Subcutaneous abdominal adipose tissue (tissue), 5 donors: ENCODE results near the gene NDNF.

Experiments
- H3K27ac ChIP-seq: one replicate; pipeline ENCODE4 v1.7.0; 2013; ENCODE audit warnings: low read depth, mild to moderate bottlenecking, inconsistent platforms, low read length, moderate library complexity
- H3K27me3 ChIP-seq, 5 donors: one replicate each; pipeline ENCODE4 v1.7.0; 2013; ENCODE audit warnings: low read length in 5 of 5, inconsistent platforms in 1 of 5; ENCODE audit not compliant: control insufficient read depth in 5 of 5, insufficient read depth in 4 of 5
- H3K36me3 ChIP-seq, 5 donors: one replicate each; pipeline ENCODE4 v1.7.0; 2013; ENCODE audit warnings: low read length in 5 of 5; ENCODE audit not compliant: control insufficient read depth in 5 of 5, insufficient read depth in 5 of 5
- H3K4me1 ChIP-seq, 5 donors: one replicate each; pipeline ENCODE4 v1.7.0; 2013; ENCODE audit warnings: low read length in 5 of 5, mild to moderate bottlenecking in 3 of 5, moderate library complexity in 1 of 5; ENCODE audit not compliant: control insufficient read depth in 5 of 5, insufficient read depth in 5 of 5
- H3K4me3 ChIP-seq, 5 donors: one replicate each; pipeline ENCODE4 v1.7.0; 2013; ENCODE audit warnings: low read length in 5 of 5, low read depth in 1 of 5
- H3K9ac ChIP-seq, 5 donors: one replicate each; pipeline ENCODE4 v1.7.0; 2013; ENCODE audit warnings: low read length in 5 of 5, mild to moderate bottlenecking in 4 of 5, moderate library complexity in 3 of 5
- H3K9me3 ChIP-seq, 5 donors: one replicate each; pipeline ENCODE4 v1.7.0; 2013; ENCODE audit warnings: low read length in 5 of 5; ENCODE audit not compliant: control insufficient read depth in 5 of 5
- donor health status: healthy.
- donor health status: healthy.
- donor health status: healthy.
- donor health status: healthy.
- donor health status: healthy.

Gene NDNF

DNA sequence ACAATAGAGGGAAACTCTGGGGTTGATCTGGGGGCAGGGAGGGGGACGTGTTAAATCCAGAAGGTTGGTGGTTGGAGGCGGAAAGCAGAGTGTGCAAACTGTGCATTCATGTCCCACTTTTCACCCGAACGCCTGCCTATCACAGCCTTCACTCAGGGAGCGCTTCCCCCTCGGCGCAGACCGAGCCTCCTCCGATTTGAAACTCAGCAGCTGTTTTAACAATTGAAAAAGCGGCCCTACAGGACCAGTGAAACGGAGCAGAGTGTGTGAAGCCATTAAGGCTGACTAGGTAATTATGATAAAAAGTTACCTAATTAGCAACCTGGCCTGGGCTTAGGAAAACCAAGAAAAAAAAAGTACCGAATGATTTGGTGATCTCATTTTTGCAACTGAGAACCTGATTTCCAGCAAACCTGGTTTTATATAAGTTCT is 685 bp upstream of the NDNF start:
- H3K9me3 ChIP-seq, result no peaks in the 10 kb centered on the region
- no peaks in the 10 kb centered on the region for H3K36me3 ChIP-seq
- H3K4me3 ChIP-seq, result peak overlapping the region; percentile 55 to 77 (median 72)
- peaks cover 4 to 19% (median 9%) of the 10 kb centered on the region in 5 donors for H3K27me3 ChIP-seq
- peak overlapping the region; percentile 37 for H3K27ac ChIP-seq
- H3K4me1 ChIP-seq, result peaks cover 0 to 28% (median 24%) of the 10 kb centered on the region in 5 donors
- peak overlapping the region in 3 of 5 donors; percentile 11 to 45 (median 39) for H3K9ac ChIP-seq

DNA sequence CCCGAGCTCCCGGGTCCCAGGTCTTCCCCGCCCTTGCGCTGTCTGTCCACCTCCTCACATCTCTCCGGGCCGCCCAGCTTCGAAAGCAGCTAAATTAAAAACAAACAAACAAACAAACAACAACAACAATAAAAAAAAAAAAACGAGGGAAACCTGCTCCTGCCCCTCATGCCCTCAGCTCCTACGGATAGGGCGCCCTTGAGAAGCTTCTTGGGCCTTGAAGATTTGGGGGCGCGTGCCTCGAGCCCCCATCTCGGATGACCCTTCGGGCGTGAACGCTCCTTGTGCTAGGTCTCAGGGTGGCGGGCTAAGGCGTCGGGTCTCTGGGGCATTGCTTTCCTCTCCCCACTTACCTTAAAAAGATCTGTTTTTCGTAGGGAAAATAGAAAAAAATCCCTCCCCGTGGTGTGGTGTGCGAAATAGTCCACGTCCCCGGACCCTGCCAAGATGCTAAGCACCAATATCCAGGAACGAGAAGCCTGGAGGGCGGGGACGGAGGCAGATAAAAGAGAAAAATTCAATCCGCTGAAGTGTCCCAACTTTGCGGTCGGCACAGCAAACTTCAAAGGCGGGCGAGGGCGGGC is 603 bp downstream of the NDNF start:
- Histone ChIP-seq H3K36me3 (no peaks in the 10 kb centered on the region), H3K9ac (peak overlapping the region in 3 of 5 donors; percentile 51 to 72 (median 56)), H3K27ac (peak overlapping the region; percentile 67), H3K9me3 (no peaks in the 10 kb centered on the region), H3K4me1 (peaks cover 0 to 28% (median 25%) of the 10 kb centered on the region in 5 donors), H3K4me3 (peak overlapping the region; percentile 55 to 77 (median 75)), H3K27me3 (peaks cover 4 to 22% (median 9%) of the 10 kb centered on the region in 5 donors)

DNA sequence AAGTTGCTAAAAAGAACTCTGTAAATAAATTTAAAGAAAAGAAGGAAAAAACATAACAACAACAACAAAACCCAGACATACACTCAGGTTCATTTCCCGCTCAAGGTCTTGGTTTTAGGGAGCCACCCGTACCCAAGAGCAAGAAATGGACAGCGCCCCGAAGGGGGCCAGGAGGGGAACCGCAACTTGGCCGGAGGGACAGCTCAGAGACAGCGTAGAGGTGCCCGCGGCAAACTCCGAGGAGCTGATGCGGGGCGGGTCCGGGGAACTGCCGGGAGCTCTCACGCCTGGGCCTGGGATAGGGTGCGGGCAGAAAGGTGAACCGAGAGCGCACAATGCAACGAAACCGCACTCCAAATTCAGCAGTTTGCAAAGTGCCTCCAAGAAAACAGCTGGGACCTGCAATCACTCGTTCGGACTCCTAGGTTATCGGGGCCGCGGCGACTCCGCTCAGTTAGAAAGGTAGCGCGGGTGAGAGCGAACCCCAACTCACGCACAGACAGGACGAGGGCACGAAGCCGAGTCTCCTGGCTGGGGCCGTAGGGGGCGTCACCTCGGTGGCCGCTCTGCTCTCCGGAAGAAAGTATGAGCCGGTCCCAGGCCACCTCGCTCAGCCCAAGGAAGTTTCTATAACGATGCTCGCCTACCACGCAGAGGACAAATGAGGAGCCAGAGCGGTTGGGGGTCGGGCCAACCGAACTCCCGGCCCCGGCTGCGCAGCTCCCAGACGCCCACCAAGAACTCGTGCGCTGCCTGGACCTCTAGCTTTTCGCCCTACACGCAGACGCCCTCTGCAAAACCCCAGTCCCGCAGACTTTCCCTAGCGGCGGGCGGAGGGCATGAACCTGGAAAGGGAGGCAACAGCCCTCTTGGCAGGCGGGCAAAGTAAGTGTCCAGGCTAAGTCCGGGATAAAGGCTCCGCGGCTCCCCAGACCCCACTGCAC is 1.4 kb downstream of the NDNF start:
- H3K4me1 ChIP-seq, result peaks cover 0 to 28% (median 25%) of the 10 kb centered on the region in 5 donors
- no peaks in the 10 kb centered on the region for H3K9me3 ChIP-seq
- peak overlapping the region; percentile 55 to 77 (median 75) for H3K4me3 ChIP-seq
- peak overlapping the region in 4 of 5 donors; percentile 48 to 72 (median 54) for H3K9ac ChIP-seq
- H3K27me3 ChIP-seq, result peaks cover 4 to 22% (median 9%) of the 10 kb centered on the region in 5 donors
- no peaks in the 10 kb centered on the region for H3K36me3 ChIP-seq
- H3K27ac ChIP-seq, result peak overlapping the region; percentile 67

DNA sequence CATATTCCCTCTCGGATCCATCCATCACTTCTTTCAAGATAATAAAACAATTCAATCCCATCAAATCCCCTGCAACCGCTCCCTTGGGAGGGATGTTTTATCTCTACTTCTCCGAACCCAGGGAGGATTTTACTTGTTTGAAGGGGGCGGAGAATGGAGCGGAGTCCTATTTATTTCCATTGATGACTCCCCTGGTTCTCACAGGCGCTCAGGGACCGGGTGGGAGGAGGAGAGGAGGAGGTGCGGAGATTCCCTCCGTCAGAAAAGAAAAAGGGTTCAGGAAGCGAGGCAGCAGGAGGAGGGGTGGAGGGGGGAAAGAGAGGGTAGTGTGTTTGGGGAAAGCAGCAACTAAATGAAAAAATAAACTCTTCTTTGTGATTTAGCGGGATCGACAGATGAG is 2.1 kb downstream of the NDNF start:
- peaks cover 4 to 22% (median 9%) of the 10 kb centered on the region in 5 donors for H3K27me3 ChIP-seq
- no peaks in the 10 kb centered on the region for H3K9me3 ChIP-seq
- peak overlapping the region in 2 of 5 donors; percentile 39 to 72 for H3K9ac ChIP-seq
- peaks cover 0 to 28% (median 25%) of the 10 kb centered on the region in 5 donors for H3K4me1 ChIP-seq
- H3K27ac ChIP-seq, result peak overlapping the region; percentile 67
- H3K4me3 ChIP-seq, result peak overlapping the region; percentile 29 to 77 (median 72)
- no peaks in the 10 kb centered on the region for H3K36me3 ChIP-seq

DNA sequence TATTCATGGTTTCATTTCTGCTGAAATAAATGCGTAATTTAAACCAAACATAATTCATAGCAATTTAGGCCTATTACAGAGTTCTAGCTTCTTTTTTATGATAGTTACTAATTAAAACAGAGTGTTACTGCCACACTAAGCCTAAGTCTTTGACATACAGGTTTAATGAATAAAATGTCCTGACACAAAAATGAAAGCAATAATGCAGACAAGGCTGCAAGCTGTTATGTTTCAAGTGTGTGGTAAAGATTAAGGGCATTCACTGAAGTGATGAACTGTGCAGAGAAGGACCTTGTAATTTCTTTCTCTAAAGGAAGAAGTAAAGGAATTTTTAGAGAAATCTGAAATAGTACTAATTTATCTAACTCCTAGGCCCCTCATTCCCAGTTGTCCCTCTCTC is 2.9 kb downstream of the NDNF start:
- Histone ChIP-seq H3K4me3 (peak overlapping the region in 3 of 5 donors; percentile 72 to 77 (median 77)), H3K9ac (peak overlapping the region in 3 of 5 donors; percentile 8 to 72 (median 21)), H3K36me3 (no peaks in the 10 kb centered on the region), H3K9me3 (no peaks in the 10 kb centered on the region), H3K27me3 (peaks cover 4 to 22% (median 9%) of the 10 kb centered on the region in 5 donors), H3K4me1 (peaks cover 0 to 28% (median 25%) of the 10 kb centered on the region in 5 donors), H3K27ac (peak overlapping the region; percentile 67)

DNA sequence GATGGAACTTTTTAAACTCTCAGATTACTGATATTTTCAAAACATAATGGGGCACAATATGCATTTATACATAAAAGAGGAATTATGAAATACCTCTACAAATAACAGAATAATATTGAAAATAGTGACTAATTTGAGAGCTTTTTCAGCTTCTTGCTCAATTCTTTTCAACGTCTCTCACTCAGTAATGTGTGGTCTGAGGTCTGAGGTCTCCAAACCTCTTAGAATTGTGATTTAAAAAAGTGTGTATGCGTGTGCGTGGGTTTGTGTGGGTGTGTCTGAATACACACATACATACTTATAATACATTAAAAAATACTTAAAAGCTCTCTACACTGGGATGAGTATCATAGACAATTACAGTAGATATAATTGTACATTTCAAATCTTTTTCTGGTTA is 7.9 kb downstream of the NDNF start:
- peaks cover 0 to 14% (median 0%) of the 10 kb centered on the region in 5 donors for H3K4me1 ChIP-seq
- H3K36me3 ChIP-seq, result no peaks in the 10 kb centered on the region
- no peak overlapping the region for H3K9ac ChIP-seq
- H3K27ac ChIP-seq, result no peak overlapping the region
- no peaks in the 10 kb centered on the region for H3K9me3 ChIP-seq
- H3K27me3 ChIP-seq, result peaks cover 0 to 5% (median 0%) of the 10 kb centered on the region in 5 donors
- H3K4me3 ChIP-seq, result no peak overlapping the region

DNA sequence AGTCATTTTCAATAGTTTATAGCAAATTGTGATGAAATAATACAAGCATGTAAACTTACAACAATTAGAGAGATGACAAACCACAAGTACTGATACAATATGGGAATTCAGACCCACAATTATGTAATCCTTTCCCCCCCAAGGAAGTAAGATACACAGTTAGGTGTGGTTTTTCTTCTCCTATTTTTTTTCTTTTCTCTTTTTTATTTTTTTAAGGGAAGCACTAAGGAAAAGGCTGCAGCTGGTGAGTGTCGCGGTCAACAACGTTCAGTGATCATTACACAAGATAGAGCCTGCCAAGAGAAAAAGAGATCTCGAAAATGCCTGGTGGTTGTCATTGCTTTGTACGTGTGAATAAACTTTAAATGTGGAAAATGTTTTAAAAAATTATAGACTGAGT is 9.8 kb downstream of the NDNF start:
- H3K27ac ChIP-seq, result no peak overlapping the region
- no peak overlapping the region for H3K9ac ChIP-seq
- no peak overlapping the region for H3K4me3 ChIP-seq

DNA sequence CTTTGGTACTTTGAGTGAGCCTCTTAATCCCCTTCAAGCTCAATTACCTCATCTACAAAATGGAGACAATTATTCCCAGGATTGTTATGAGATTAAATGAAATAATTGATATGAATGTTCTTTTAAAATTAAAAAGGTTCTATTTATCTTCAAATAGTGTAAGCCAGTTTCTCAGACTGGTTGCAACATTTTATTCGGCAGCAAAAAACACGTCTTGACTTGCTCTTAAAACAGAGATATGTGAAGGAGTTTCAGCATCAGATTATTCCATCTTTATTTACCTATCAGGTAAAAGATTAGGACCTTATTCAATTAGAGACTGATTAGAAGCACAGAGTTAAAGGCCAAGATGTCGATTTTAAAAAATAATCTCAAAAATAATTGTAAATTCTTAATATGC is 10.5 kb downstream of the NDNF start:
- no peak overlapping the region for H3K9ac ChIP-seq
- peaks cover 0 to 22% (median 0%) of the 10 kb centered on the region in 5 donors for H3K4me1 ChIP-seq
- no peak overlapping the region for H3K4me3 ChIP-seq
- no peak overlapping the region for H3K27ac ChIP-seq
- no peaks in the 10 kb centered on the region for H3K9me3 ChIP-seq
- H3K27me3 ChIP-seq, result peaks cover 0 to 5% (median 0%) of the 10 kb centered on the region in 5 donors
- H3K36me3 ChIP-seq, result no peaks in the 10 kb centered on the region

More for the DNA sequence above, 9.8 kb downstream of the NDNF start:
- Histone ChIP-seq H3K27me3 (peaks cover 0 to 3% (median 0%) of the 10 kb centered on the region in 5 donors), H3K36me3 (no peaks in the 10 kb centered on the region), H3K4me1 (peaks cover 0 to 15% (median 0%) of the 10 kb centered on the region in 5 donors), H3K9me3 (no peaks in the 10 kb centered on the region)

DNA sequence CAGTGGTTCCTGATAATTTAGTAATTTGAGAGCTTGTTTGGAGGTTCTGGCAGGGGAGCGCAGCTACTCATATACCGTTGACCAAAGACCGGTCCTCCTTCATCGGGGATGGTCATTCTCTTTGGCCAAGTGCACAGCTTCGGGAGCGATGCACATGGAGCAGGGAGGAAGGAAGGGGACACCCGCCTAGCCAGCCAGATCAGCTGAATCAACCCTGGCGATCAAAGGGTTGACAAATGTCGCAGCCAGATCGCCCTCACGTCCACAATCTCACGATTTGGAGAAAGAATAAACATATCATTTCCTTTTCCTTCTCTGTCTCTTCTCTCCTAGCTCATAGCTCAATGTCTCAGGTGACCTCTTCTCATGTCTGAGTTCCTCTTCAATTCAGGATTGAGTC is 11.1 kb downstream of the NDNF start:
- no peaks in the 10 kb centered on the region for H3K36me3 ChIP-seq
- no peak overlapping the region for H3K4me3 ChIP-seq
- H3K27me3 ChIP-seq, result peaks cover 0 to 5% (median 0%) of the 10 kb centered on the region in 5 donors
- no peak overlapping the region for H3K9ac ChIP-seq
- peaks cover 0 to 24% (median 0%) of the 10 kb centered on the region in 5 donors for H3K4me1 ChIP-seq
- H3K9me3 ChIP-seq, result no peaks in the 10 kb centered on the region
- H3K27ac ChIP-seq, result no peak overlapping the region
